SJCRH30 (cell line): ENCODE measurements around the gene ZFYVE28. TPM values are rescaled to one million over a fixed set of nuclear protein-coding genes. Genes with fewer than 3 reads are reported as not detected.

Experiments used
- DNase-seq, 2 experiments: peaks; one replicate each; pipeline ENCODE4 v3.0.0-alpha.2; 2015 to 2020
- H3K27ac ChIP-seq: fragments of 250-450 bp; sonication (Bioruptor Pico); 2 replicates; pipeline ENCODE4 v1.5.1; 2020; ENCODE audit warnings: mild to moderate bottlenecking, moderate library complexity
- H3K27me3 ChIP-seq: fragments of 250-450 bp; sonication (Bioruptor Pico); 2 replicates; pipeline ENCODE4 v1.5.1; 2020; ENCODE audit warnings: mild to moderate bottlenecking, moderate library complexity
- H3K36me3 ChIP-seq: fragments of 250-450 bp; sonication (Bioruptor Pico); 2 replicates; pipeline ENCODE4 v1.5.1; 2020; ENCODE audit warnings: mild to moderate bottlenecking, moderate library complexity
- H3K4me1 ChIP-seq: fragments of 250-450 bp; sonication (Bioruptor Pico); 2 replicates; pipeline ENCODE4 v1.5.1; 2020; ENCODE audit warnings: mild to moderate bottlenecking, moderate library complexity
- H3K4me3 ChIP-seq: fragments of 250-450 bp; sonication (Bioruptor Pico); 2 replicates; pipeline ENCODE4 v1.5.1; 2020; ENCODE audit warnings: mild to moderate bottlenecking, moderate library complexity
- H3K9me3 ChIP-seq: fragments of 250-450 bp; sonication (Bioruptor Pico); replicated peaks from 2 replicates; pipeline ENCODE4 v1.5.1; 2020; ENCODE audit warnings: mild to moderate bottlenecking, moderate library complexity
- total RNA-seq: library from RNA; depleted of rRNA; stranded (reverse); fragments of >200 nt; shearing (Covaris generic); gene quantifications from 2 replicates; pipeline ENCODE4 v1.2.3, GENCODE V29; 2014

ZFYVE28 gene
- total RNA-seq, 1 experiment from 2014 or later = not detected

DNA sequence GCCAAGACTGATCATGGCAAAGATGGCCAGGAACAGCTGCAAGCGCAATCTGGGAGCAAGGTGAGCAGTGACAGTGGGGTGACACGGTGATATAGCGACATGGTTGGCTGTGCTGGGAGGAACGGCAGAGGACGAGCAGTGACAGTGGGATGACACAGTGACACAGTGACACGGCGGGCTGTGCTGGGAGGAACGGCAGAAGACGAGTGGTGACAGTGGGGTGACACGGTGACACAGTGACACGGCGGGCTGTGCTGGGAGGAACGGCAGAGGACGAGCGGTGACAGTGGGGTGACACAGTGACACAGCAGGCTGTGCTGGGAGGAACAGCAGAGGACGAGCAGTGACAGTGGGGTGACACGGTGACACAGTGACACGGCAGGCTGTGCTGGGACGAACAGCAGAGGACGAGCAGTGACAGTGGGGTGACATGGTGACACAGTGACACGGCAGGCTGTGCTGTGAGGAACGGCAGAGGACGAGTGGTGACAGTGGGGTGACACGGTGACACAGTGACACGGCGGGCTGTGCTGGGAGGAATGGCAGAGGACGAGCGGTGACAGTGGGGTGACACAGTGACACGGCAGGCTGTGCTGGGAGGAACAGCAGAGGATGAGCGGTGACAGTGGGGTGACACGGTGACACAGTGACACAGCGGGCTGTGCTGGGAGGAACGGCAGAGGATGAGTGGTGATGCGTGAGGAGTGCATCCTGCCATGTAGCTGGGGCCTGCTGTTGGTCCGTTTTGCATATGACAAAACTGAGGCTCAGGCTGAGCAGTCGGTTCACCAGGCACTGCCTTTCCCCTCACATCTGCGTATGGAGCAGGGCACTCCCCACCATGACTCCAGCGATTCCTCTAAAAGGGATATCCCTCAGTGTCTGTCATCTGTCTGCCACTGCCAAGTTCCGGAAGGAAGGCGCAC, 120.6 kb downstream of the ZFYVE28 start:
- Histone ChIP-seq H3K4me3 (no peak overlapping the region), H3K27ac (no peak overlapping the region), H3K9me3 (no peaks in the 10 kb centered on the region), H3K4me1 (no peaks in the 10 kb centered on the region), H3K27me3 (no peaks in the 10 kb centered on the region), H3K36me3 (no peaks in the 10 kb centered on the region)
- DNase-seq = no peak

DNA sequence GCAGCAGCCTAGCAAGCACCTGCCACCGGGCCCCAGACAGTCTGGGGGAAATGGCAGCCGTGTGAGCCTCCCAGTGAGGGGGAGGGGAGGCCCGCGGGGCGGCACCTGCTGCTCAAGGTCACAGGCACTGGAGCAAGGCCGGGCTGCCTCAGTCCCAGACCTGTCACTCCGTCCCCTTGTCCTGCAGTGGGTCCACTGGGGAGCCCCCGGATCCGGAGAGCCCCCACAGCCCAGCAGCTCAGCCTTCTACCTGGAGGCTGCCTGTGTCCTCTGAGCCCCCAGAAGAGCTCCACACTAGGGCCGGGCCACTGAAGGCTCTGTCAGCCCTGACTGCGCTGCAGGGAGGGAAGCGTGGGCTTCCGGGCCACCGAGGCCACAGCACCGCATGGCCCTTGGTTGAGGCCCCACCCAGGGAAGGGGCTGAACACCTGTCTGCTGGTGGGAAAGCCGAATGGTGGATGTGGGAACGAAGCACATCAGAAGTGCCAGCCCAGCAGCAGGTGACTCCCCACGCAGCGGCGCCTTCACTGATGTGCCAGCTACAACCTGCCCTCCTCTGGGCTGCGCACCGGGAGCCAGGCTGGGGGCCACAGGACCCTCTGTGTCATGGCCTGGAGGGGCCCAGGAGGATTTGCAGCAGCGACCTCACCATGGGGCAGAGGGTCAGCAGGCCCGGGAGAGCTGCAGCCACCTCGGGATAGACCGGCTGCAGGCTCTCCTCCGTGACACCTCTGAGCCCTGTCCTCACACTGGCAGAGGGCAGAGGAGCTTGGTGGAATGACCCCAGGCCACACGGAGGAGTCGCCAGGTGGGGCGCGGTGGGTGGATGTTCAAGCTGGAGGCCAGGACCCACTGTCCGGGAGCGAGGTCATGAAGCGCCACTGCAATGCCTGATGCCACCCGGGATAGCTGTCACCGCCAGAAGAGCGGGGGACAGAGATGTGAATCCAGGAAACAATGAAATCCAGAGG, 121.5 kb downstream of the ZFYVE28 start:
- no peak for DNase-seq
- Histone ChIP-seq H3K27ac (no peak overlapping the region), H3K4me1 (no peaks in the 10 kb centered on the region), H3K9me3 (no peaks in the 10 kb centered on the region), H3K36me3 (no peaks in the 10 kb centered on the region), H3K4me3 (no peak overlapping the region), H3K27me3 (0 out of 2 replicates have a peak, but pooled peaks cover 2% of the 10 kb centered on the region)

DNA sequence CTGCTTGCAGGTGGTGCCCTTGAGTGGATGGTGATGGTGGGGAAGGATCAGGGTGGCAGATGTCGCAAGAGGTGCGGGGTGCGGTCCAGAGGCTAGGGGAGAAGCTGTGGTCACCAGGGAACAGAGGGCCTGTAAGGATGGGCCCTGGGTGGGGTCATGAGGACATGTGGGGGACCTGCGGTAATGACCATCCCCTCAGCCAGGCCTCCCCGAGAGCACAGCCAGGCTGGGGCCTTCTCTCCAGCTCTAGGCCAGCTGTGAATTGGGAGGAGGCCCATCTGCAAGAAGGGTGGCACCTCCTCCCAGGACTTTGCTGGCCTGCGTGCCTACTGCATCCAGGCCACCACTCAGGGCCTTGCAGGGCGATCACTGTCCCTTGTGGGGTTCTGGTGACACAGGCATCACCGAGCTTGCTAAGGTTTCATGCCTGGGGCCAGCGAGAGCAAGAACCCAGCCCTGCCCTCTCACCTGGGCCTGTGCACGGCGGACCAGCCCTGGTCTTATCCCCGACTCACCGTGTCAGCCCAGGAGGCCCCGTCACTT, 122.5 kb downstream of the ZFYVE28 start:
- no peak overlapping the region for H3K27ac ChIP-seq
- H3K9me3 ChIP-seq = no peaks in the 10 kb centered on the region
- DNase-seq = no peak
- 0 out of 2 replicates have a peak, but pooled peaks cover 2% of the 10 kb centered on the region for H3K27me3 ChIP-seq
- no peaks in the 10 kb centered on the region for H3K4me1 ChIP-seq
- H3K4me3 ChIP-seq = no peak overlapping the region
- no peaks in the 10 kb centered on the region for H3K36me3 ChIP-seq

DNA sequence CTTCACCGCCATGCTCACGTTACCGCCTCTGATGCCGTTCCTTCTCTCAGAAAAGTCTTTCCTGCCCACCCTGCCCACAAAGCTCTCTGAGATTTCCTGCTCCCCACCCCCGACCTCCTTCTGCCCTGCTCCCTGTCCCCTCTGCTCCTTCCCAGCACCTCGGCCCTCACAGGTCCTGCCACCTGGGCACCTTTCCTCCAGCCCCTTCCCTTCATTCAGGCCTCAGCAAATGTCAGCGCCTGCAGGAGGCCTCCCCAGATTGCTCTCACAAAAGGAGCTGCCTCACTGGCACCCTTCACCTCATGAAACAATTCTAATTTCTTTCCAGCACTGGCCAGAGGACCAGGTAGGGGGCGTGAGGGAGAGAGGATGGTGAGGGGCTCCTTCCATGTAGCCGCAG, 122.9 kb downstream of the ZFYVE28 start:
- H3K27me3 ChIP-seq = 0 out of 2 replicates have a peak, but pooled peaks cover 2% of the 10 kb centered on the region
- no peak for DNase-seq
- no peak overlapping the region for H3K4me3 ChIP-seq
- H3K27ac ChIP-seq = no peak overlapping the region
- no peaks in the 10 kb centered on the region for H3K9me3 ChIP-seq
- H3K36me3 ChIP-seq = no peaks in the 10 kb centered on the region
- no peaks in the 10 kb centered on the region for H3K4me1 ChIP-seq

DNA sequence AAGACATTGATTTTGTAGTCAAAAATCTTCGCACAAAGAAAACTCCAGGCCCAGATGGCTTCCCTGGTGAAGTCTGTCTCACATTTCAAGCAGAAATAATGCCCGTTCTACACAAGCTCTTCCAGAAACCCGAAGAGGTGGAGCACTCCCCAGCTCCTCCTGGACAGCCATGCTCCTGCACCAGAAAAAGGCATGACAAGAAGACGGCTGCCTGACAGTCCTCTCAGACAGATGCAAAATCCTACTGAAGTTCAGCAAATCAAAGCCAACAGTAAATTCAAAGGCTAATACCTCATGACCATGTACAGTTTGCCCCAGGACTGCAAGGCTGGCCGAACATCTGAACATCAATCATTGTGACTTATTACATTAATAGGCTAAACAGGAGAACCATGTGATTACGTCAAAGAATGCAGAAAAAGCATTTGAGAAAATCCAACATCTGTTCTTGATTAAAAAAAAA, 125.8 kb downstream of the ZFYVE28 start:
- Histone ChIP-seq H3K27ac (no peak overlapping the region), H3K4me3 (no peak overlapping the region), H3K4me1 (no peaks in the 10 kb centered on the region), H3K9me3 (no peaks in the 10 kb centered on the region), H3K36me3 (no peaks in the 10 kb centered on the region), H3K27me3 (0 out of 2 replicates have a peak, but pooled peaks cover 2% of the 10 kb centered on the region)
- DNase-seq = no peak

DNA sequence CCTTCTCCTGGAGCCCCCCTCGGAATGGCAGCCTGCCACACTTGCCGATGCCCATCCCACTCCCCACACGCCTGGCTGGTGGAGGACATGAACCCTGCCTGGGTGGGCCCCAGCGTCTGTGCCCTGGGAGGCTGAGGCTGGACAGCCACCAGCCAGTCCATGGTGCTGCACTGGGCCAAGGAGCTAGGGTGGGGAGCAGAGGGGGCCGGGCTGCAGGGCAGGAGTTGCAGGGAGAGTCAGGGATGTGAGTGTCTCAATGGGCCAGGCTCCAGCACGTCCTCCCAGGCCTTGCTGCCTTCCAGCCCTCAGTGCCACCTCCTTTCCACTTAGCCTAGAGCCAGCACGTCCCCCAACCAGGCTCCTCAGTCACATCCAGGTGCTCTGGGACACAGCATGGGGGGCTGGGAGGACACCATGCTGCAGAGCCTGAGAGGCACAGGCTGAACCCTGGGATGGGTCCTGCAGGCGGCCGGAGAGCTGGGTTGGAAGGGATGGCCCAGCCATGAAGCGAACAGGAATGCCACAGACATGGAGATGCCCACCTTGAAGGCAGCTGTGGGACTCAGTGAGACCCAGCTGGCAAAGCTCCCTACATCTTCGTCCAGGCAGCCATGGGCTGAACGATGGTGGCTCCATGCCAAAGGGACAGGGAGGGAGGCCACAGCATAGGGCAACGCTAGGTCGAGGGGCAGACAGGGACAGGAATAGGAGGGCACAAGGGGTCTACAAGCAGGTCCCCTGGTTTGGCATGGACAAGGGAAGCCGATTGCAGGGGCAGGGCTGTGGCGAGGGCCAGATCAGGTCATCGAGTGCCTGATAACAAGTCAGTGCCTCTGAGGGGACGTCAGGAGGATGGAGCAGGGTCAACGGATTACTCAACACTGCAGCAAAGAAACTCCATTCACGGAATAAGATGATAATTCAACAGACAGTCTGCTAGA, 126.5 kb downstream of the ZFYVE28 start:
- no peaks in the 10 kb centered on the region for H3K4me1 ChIP-seq
- no peak overlapping the region for H3K4me3 ChIP-seq
- no peak overlapping the region for H3K27ac ChIP-seq
- H3K27me3 ChIP-seq = peaks cover 2% of the 10 kb centered on the region; the same call in 1 of the 2 replicates
- DNase-seq = no peak
- no peaks in the 10 kb centered on the region for H3K36me3 ChIP-seq
- no peaks in the 10 kb centered on the region for H3K9me3 ChIP-seq

DNA sequence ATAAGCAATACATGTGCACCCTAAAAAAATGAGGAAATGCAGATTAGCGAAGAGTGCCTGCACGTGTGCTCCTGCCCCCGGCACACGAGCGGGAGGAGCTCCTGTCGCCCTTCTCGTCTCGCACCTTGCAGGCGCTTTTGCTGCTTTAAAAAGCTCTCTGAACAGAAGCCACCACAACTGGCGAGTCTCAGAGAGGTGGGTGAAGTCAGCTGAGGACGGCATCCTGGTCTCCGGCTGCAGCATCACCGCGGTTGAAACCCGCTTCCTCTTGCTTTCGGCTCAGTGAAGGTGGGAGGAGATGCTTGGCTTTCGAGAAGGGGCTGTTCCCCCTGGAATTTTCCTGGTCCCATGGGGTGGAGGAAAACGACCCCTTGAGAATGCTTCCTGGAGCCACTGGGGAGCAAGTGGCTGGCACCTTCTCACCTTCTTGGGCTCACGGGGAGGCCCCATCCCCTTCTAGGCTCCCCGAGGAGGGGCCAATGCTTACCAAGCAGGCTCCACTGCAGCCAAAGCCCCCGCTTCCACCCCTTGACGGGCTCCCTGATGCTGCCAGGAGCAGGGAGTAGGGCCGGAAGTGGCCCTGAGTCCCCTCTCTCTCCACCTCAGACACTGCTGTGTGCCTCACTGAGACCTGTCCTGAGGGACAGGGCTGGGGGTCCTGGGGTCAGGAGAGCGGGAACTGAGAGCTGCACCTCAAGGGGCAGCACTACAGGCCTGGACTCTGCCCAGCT, 127.3 kb downstream of the ZFYVE28 start:
- Histone ChIP-seq H3K4me3 (no peak overlapping the region), H3K4me1 (no peaks in the 10 kb centered on the region; the same call in 1 of the 2 replicates), H3K27me3 (peaks cover 6% of the 10 kb centered on the region; the same call in 1 of the 2 replicates), H3K36me3 (no peaks in the 10 kb centered on the region), H3K27ac (no peak overlapping the region), H3K9me3 (no peaks in the 10 kb centered on the region)
- no peak for DNase-seq

DNA sequence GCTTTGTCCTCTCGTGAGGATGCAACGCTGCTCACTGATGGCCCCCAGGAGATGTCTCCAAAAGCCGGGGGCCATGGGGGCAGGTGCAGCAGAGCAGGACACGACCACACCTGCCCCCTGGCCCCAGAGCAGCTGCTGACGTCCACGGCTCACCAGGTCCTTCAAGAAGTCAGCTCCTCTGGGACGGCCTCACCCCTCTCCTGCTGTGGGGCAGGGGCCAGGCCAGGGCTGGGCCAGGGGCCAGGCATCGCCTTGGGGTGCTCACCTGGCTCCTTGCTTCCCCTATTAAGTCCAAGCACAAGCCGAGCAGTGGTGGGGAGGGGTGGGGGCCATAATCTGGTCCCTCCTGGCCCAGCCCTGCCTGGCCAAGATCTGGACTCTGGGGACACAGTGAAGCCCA, 128.0 kb downstream of the ZFYVE28 start:
- no peaks in the 10 kb centered on the region; the same call in 1 of the 2 replicates for H3K4me1 ChIP-seq
- H3K4me3 ChIP-seq = no peak overlapping the region
- no peaks in the 10 kb centered on the region for H3K36me3 ChIP-seq
- H3K27ac ChIP-seq = no peak overlapping the region
- peaks cover 9% of the 10 kb centered on the region; the same call in 1 of the 2 replicates for H3K27me3 ChIP-seq
- H3K9me3 ChIP-seq = no peaks in the 10 kb centered on the region
- no peak for DNase-seq

DNA sequence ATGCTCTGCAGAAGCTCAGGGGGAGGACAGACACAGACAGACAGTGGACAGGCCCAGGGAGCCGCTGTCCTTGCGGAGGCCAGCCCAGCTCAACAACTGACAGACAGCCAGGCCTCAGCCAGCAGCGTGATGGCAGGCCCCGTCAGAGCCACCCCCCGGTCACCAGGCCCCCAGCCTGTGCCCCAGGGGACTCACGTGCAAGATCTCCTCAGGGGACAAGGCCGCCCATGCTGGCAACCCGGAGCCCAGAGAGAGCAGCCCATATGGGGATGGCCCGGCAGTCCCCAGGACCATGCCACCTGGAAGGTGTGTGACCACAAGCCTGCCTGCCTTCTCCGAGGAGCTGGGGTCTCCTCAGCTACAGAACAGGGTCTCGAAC, 128.5 kb downstream of the ZFYVE28 start:
- Histone ChIP-seq H3K36me3 (no peaks in the 10 kb centered on the region), H3K4me3 (no peak overlapping the region), H3K9me3 (no peaks in the 10 kb centered on the region), H3K4me1 (no peaks in the 10 kb centered on the region; the same call in 1 of the 2 replicates), H3K27me3 (peaks cover 12% of the 10 kb centered on the region; the same call in 1 of the 2 replicates), H3K27ac (no peak overlapping the region)
- no peak for DNase-seq

DNA sequence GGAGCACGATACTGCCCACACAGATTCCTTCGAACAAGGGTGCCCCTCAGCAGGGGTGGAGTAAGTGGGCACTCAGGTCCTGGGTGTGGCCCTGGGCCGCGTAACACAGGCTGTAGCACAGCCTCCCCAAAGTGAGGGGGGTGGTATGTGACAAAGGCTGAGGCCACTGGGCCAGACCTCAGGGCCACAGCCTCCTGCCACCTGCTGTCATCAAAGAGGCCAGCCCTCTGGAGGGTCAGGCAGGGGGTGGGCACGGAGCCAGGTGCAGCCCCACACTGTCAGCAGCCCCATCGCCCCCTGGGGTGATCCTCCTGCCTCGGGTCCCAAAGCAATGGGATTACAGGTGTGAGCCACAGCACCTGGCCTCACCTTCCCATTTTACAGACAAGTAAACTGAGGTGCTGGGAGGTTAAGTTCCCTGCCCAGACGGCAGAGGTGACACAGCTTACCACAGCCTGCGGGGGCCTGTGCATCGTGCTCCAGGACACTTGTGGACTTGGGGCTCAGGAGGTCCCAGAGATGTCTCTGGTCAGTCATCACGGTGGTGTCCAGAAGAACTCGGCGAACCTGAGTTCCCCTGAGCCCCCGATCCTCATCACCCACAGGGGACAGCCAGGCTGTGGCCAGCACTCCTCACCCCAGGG, 129.0 kb downstream of the ZFYVE28 start:
- Histone ChIP-seq H3K4me3 (no peak overlapping the region), H3K27ac (no peak overlapping the region), H3K36me3 (no peaks in the 10 kb centered on the region), H3K9me3 (no peaks in the 10 kb centered on the region), H3K27me3 (peaks cover 12% of the 10 kb centered on the region; the same call in 1 of the 2 replicates), H3K4me1 (no peaks in the 10 kb centered on the region; the same call in 1 of the 2 replicates)
- no peak for DNase-seq

DNA sequence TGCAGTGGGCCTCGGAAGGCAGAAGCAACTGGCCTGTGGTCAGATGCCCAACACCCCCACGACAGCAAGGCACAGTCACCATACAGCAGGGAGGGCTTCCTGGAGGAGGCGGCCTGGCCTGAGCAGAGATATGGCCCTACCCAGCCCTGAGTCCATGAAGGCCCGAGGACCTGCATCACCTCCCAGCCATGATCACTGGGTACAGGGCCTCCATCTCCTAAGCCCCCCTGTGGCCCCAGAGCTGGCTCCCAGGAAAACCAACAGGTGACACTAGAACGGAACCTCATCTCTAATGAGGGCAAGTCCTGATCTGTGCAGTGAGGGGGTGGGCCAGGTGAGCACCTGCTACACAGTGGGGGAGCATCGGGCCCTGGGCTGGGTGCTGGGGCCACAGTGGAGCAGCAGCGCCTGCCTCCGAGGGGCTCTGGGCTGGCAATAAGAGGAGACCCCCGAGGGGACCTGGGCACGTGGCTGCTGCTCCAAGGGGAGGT, 130.3 kb downstream of the ZFYVE28 start:
- H3K27me3 ChIP-seq = peaks cover 12% of the 10 kb centered on the region; the same call in 1 of the 2 replicates
- no peak for DNase-seq
- no peaks in the 10 kb centered on the region for H3K36me3 ChIP-seq
- no peaks in the 10 kb centered on the region for H3K9me3 ChIP-seq
- H3K4me3 ChIP-seq = no peak overlapping the region
- no peak overlapping the region for H3K27ac ChIP-seq
- H3K4me1 ChIP-seq = no peaks in the 10 kb centered on the region; the same call in 1 of the 2 replicates

DNA sequence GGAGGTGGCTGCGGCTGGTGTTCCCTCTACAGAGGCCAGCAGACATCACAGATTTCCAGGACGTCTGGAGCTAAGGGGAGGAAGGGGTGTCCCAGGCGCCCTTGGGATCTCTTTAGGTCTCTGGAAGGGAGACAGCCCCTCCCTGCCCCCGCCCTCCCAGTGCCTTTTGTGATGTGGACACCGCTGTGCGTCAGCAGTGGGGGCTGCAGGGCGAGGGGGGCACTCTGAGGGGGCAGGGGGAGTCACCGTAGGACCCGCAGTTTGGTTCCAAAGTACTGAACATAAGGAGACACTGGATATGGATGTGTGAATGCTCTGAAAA, 130.9 kb downstream of the ZFYVE28 start:
- Histone ChIP-seq H3K27me3 (peaks cover 12% of the 10 kb centered on the region; the same call in 1 of the 2 replicates), H3K4me1 (no peaks in the 10 kb centered on the region; the same call in 1 of the 2 replicates), H3K9me3 (no peaks in the 10 kb centered on the region), H3K27ac (no peak overlapping the region), H3K36me3 (no peaks in the 10 kb centered on the region), H3K4me3 (no peak overlapping the region)
- no peak for DNase-seq
